ENCODE results near the gene CACNA2D2.

Gene CACNA2D2

DNA sequence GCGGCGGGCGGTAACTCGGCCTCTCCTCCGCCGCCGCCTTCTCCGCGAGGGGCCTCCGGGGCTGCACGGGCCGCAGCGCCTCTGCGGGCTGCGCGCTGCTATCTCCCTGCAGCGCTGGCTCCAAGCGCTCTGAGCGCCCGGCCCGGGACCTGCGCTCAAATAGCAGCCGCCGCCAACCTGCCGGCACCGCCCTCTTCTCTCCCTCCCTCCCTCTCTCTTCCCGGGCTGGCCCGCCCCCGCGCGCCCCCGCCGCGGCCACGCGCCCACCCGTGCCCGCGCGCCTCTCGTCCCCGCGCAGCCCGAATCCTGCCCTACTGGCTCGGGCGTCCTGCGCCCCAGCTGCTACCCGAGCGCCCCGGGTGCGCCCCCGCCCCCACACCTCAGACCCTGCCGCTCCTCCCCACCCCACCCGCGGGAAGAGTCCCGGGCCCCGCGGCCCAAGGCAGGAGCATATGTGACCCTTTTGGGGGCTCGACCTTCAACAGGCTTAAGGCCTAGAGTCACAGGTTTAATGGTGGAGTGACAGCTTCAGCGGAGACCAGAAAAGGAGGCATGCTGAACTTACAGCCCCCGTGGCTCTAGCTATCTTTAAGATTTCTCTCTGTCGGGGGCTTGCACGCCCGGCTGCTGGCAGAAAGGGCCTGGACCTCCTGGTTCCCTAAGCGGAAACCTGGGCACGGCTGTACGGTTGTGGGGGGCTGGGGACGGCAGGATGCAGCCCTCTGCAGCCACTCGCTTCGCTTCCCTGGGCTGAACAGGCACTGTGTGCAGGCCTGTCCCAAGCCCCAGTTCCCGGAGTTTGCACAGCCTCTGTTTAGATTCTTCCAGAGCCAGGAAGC, at the start of gene CACNA2D2:
TSS of gene CACNA2D2 (minus strand) at position 131 of the 839 bp plus-strand sequence. CDS start 211 bp downstream, outside the sequence.
- DNase-seq: no peak

DNA sequence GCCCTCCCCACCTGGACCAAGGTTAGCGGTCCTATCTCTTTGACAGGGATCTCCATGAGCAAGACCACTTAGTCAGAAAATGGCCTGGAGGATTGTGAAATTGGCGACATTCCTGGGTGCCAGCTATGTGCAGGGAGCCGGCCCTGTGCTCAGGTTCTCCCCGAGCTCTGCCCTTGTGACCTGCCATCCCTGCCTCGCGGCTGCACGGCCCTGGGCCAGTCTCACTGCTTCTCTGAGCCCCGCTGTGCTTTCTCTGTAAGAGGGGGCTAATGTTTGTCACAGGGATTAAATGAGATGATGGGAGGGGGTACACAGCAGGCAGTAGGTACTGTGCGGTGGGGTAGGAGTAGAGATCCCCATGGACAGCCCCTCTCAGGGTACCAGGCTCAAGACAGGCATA, 49.2 kb upstream of the CACNA2D2 start:
- no peak for DNase-seq

DNA sequence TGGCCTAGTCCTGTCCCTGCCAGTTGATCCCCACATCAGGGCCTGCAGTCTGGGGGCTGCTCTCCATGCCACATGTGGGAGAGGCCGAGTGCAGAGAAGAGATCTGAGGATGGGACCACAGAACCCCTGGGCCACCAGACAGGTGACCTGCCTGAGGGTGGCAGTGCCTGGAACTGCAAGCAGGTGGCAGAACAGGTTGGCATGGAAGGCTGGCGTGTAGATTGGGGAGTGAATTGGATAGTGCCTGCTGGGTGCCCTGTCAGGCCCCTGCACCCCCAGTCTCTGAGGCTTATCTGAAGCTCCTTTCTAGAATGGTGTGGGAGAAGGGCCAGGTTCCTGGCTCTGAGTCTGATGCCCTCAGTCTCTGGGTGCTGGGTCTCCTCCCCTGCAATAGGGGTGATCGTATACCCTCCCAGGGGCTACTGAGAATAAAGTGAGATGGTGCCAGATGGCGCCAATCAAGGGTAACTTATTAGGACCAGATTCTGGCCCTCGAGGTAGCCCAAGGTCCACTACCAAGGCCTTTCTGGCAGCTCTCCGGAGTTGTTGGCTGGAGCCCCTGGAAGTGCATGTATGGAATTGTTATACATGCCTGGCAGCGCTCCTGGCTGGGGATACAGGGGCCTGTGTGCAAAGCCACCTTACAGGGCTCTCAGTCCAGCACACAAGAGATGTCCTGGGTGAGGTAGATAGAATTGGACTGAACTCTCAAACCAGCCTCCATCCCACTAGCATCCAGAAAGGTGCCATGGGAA, 48.4 kb upstream of the CACNA2D2 start:
- no peak for DNase-seq

DNA sequence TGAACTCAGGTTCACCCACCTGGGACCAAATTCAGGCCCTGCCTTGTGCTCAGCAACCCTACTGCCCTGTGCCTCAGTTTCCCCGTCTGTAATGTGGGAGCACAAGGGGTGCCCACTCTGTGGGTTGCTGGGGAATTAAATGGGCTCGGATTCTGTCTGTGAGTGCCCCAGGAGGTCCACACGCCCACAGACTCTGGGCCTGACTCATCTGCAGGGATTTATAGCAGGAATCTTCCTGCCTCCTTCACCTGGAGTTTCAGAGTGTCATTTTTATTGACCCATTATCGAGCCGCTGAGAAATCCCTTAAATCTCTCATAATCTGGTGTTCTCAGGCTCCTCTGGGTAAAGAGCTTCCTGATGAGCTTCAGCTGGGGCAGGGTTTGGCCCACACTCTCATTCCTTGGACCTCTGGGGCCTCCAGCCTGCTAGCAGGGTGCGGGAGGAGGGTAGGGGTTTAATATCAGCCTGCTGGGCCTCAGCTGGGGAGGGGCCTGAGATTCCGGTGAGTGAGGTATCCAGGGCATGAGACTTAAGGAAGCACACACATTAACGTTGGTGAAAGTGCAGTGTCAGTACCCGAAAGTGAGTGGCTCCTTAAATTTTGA, 47.7 kb upstream of the CACNA2D2 start:
- no peak for DNase-seq

DNA sequence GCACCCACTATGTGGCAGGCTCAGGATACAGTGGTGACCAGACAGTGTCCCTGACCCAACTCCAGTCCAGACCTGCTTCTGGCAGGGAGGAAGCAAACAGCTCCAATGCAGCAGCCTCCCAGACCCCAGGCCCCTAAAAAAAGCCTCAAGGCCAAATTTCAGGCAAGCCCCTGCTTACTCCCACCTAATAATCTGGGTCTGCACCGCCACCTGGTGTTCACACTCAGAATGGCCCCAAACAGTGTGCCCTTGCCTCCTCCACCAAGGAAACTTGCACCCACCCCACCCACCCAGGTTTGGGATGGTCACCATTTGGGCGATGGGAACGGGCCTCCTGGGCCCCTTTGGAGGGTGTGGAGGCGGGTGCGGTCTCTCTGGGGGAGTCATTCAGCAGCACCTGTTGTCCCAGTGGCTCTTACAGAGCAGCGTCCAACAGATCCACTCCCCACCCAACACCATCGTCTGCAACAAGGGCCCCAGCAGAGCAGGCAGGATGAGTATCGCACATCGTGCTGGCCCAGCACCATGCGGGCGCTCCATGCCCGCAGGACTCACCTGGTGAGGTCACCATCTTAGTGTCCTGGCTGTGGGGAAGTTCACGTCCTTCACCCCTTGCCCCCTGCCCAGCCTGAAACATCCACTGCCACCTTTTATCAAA, 46.8 kb upstream of the CACNA2D2 start:
- DNase-seq: no peak

DNA sequence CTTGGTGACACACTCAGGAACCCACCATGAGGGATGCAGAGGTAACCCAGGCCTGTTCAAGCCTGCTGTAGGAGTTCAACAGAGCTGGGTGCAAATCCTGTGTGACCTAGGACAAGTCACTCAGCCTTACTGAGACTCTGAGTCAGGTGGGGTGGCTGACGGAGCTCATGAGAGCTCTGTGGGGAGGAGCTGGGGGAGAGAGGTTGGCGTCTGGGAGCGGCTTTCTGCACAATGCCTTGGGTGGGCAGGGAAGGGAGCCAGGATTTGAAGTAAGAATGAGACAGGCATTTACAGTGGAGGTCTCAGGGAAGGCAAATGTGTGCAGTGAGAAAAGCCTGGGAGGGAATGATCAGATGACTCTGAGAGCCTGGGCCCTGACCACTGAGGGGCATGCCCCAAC, 45.8 kb upstream of the CACNA2D2 start:
- DNase-seq: no peak

DNA sequence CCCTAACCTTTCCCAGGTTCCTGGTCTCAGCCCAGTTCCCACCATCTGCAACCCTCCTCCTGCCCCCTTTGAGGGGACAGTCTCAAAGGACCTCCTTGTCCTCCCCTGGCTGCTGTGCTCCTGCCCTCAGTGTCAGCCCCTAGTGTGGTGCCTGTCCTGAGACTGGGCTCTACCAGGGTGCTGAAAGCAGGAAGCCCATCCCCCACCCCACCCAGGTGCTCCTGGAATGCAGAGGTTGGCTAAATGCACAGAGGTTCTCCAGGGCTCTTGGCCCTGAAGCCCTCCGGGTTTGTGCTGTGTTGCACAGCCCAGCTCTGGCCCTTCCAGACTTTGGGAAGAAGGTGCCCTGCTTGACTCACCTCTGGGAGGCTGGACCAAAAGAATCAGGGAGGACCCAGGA, 42.3 kb upstream of the CACNA2D2 start:
- no peak for DNase-seq

DNA sequence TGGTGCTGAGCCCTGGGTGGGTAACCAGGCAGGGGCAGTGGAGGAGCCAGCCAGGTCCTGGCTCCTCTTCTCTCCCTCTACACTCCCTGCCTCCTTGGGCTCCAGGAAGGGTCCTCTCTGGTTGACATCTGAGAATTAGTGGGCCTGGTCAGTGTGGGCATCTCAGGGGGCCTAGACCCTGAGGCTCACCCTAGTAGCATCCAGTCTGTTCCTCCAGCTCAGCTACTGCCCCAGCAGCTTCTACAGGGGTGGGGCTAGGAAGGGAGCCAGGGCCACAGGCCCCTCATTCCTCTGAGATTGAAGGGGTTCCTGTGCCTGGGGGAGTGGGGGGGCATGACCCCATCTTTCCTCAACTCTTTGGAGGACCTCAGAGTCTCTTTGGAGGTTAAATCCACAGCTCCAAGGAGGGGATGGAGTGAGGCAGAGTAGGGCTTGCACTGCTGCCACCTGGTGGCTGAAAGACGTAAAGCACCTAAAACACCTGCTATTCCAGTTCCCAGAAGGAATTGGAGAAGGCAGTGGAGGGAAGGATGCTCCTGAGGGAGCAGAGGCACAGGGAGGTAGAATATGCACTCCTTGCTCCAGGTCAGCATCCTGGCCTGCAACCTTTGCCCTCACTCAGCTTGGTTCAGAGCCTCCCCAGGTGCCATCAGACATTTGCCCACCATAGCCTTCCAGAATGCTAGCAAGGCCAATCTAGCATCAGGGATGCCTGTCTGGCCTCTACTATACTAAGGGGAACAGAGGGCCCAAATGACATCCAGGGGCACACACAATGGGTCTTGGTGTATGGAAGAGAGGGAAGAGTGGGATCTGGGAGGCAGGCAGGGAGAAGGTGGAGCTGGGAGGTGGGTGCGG, 39.0 kb upstream of the CACNA2D2 start:
- peak; percentile 19 for DNase-seq

DNA sequence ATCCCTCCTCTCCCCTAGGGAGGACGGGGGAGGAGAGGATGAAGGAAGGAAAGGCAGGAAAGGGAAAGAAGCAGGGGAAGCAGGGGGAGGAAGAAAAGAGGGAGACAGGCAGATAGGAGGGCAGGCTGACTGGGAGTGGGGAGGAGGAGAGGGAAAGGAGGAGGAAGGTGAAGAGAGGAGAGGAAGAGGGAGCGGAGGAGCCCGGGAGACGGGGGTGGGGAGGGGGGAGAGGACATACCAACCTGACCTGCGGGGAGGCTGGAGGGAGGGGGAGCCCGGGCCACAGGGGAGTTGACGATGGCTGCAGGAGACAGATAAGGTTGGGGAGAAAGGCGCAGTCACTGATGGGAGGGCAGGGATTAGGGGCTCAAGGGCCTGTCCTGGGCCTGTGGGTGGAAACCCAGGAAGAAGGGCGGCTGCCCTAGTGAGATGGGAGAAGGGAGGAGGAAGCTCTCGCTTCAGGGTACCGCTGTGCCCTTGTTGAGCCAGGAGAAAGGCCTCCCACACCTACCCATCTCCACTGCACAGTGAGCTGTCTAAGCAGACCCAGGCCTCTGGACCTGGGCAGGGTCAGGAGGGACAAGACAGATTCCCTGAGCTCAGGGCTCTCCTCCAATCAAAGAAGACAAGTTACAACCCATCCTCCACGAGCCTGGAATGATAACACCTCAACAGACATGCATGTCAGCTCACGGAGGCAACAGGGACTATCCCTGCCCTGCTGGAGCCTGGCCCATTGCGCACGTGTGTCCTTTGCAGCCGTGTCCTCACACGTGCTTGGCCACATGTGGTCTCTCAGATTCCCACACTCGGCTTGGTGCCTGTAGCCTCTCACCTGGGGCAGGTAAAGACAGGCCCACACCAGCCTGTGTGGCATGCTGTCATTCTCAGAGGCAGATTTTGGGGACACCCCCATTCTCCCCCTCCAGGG, 36.2 kb upstream of the CACNA2D2 start:
- no peak for DNase-seq

DNA sequence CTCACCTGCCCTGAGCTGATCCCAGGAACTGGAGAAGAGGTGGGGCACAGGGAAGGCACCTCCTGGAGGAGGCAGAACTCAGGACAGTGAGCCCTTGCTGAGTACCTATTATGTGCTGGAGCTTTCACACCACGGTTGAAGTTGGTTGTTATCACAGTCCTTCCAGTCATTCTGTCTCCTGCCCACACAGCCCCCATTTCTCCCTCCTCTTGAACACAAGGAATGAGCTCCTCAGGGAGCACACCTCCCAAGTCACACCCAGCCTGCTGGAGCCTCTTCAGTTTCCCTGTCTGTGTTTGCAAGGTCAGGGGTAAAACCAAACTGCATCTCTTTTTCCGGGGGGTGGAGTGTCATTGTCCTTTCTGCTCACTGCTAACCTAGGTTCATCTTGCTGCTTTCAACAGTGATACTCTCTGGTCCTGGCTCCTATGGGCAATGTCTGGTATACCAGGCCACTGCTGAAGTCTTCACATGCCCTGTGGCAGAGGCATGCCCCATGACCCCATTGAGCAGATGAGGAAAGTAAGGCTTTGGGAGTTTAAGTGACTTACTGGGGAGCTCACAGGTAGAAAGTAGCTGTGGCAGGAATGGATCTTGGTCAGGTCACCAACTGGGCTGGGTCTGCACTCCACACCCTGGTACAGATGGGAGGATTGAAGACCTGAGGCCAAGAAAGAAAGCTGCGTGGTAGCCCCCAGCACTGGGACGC, 34.1 kb upstream of the CACNA2D2 start:
- DNase-seq: no peak

DNA sequence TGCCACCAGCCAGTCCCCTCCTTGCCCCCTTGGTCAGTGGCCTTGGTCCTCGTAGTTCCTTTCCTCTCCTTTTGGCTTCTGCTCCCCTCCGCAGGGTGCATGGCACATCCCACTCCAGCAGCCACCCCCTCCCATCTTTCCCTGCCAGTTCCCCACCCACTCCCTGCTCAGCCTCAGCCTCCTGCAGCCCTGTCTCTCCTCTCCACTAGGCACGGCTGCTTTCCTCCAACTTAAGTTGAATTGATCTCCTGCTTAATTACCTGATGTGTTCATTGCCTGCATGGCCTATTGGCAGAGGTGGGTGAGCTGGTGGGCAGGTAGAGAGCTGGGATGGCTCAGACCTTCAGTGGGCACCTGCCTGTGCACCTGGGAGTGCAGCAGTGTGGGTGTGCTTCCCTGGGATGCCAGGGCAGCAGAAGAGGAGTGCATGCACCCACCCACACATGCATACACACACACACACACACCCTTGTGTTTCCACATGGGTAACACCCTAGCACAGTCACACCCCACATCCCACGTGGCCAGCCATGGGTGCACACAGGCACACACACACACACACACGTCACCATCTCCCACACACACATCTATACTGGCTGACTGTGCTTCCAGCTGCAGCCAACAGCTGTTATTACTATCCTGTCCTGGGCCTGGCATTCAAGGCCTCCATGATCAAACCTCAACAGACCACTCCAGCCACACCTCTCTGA, 33.2 kb upstream of the CACNA2D2 start:
- DNase-seq: peak; percentile 20

DNA sequence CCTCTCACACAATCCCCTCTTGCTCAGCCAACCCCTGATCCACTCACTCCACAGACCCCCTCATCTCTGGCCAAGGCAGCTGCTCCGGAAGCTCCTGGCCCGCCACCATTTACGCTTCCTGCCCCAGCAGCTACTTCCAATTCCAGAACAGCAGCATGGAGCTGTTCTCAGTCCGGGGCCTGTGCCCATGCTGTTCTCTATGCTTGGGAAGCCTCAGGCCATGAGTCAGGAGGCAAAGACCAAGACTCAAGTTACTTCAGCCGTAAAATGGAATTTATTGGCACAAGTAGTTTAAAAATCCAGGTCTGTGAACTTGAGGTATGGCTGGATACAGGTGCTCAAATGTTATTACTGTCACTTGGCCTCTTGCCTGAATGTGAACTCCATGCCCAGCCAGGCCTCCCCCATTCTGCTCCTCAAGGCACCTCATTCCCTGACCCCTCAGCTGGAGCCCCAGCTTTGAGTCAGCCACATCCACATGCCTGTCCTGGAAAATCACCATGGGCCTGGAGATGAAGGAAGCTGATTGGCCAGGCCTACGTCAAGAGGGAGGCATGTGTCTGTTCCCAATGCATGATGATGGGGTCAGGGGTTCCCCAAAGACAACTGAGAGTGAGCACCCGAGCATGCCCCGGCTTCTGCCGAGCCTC, 31.4 kb upstream of the CACNA2D2 start:
- peak; percentile 46 for DNase-seq

DNA sequence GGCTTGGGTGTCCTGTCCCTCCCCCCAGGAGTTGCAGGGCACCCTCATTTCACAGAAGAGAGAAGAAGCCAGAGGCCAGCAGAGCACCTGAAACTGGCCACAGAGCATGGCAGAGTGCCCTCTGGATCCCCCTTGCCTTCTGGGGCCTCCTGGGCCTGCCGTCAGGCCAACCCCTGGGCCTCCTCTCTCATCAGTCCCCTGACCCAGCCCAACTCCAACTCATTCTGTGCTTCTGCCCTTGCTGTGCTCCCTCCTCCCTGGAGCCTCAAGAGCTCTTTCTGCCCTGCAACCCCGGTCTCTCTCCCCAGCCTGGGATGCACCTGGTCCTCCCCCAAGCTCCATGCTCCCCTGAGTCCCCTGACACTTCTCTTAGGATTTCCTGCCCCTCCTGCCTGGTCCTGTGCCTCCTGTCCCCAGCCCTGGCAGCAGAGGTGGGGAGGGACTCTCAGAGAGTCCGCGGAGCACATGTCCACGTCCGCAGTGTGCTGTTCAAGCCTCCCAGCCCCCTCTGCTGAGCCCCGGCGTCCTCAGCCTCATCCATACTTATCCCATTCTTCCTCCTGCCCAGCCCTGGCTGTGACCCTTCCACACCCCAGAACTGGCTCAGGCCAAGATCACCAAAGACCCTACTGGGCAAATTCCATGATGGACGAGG, 30.5 kb upstream of the CACNA2D2 start:
- DNase-seq: no peak

DNA sequence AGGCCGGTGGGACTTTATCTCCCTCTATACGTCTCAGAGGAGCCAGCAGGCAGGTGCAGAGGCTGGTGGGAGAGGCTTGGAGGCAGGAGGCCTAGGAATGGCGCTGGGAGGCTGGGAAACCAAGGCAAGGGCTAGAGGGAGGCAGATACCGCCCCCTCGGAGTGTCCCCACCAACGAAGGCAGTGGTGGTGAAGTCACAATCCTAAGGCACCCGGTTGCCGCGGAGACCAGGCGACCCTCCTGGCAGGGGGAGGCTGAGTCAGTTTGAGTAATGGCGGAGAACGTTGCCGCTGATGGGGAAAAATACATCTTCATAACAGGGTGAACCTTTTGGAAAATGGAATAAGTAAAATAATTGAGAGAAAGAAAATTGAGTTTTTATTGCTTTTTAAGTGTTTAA, 29.9 kb upstream of the CACNA2D2 start:
- DNase-seq: no peak

DNA sequence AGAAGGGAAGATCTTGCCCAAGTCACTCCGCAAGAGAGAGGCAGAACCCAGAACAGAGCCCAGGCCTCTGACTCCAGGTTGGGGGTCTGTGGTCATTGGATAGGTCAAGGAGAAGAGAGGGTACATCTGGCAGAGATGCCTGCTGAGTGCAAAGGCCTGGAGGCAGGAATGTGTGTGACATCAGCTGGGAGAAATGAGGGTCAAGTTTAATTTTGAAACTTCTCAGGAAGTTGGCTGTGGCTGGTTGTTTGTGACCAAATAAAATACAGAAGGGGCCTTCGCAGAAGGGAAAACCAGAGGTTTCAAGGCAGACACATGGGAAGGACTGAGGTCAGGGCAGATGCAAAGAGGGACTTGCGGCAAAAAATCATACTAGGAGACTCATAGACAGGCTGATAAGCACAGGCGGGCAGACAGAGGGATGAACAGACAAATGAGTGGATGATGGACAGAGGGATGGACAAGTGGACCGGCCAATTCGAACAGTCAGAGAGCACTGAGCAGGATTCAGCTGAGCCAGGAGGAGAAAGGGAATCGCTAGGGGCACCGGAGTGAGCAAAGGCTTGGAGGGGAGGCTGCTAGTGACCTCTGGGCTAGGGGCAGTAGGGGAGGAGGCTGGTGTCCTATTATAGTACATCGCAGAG, 28.8 kb upstream of the CACNA2D2 start:
- no peak for DNase-seq

DNA sequence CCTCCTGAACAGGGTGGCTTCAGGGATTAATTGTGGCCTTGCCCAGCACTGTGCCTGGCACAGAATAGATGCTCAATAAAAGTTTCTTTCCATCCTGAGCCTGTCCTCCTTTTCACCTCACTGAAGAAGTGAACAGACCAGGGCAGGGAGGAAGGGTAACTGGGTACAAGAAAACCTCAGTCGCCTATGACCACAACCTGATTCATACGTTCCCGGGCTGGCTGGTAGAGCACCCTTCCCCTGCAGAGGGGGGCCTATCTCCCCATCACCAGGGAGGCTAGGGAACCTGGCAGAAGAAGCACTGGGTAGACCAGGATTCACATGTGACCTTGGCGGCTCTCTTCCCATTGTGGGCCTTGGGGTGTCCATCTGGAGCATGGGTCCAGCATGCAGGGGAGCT, 27.8 kb upstream of the CACNA2D2 start:
- no peak for DNase-seq

DNA sequence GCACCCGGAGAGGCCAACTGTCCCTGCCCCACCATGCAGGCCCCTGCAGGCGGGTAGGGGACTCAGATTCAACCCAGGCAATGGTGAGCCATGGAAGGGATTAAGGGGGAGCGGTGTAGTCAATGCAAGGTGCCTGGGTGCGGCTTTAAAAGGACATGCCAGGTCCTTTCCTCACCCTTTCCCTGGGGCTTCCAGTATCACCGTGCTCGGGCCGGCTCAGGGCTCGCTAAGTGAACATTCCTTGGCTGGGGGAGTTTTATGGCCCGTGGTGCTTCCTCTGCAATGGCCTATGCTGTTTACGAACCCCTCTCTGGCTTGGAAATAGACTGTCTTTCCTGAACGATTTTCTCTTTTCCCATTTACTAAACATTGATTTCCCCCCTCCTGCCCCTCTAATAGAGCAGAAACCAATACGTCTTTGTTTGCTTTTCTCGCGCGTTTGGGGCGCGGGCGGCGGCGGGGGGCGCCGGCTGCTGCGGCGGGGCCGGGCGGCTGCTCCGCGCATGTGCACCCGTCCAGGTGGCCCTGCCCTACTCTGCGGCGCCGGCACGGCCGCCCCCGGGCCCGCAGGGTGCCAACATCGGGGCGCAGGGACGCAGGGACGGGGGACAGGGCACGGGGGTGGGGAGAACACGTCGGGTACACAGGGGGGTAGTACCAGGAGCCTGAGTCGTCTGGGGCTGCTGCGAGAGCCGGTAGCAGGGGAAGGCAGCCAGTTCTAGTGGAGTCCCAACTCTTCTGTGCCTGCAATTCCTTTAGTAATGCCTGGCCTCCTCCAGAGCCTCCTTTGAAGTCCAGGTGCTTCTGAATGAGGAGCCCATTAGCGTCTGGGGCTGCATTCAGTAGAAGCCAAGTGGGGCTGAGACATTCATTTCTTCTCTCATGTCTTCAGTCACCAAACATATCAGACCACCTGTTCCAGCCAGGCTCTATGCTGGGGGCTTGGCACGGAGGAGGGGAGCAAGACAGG, 26.9 kb upstream of the CACNA2D2 start:
- DNase-seq: no peak
